GM12878 (cell line): ENCODE data around the gene TRAT1. TPM values are rescaled to one million over a fixed set of nuclear protein-coding genes. Genes with fewer than 3 reads are reported as not detected.

ENCODE experiments used
- ATAC-seq: fragments of 200-7000 bp; cut with Tn5 transposase; 3 replicates; pipeline ENCODE4 v1.9.1; 2020; ENCODE audit warnings: mild to moderate bottlenecking, moderate library complexity
- BruUV-seq: library from RNA; stranded (reverse); fragments of 400-500 nt; replicated peaks from 2 replicates; lab custom pipeline; 2021; lab: Mats Ljungman, UMichigan
- CTCF ChIA-PET: fragments of 300-600 bp; sonication (Branson Sonifier 250); formaldehyde crosslinking; extraction: SDS; loops from one replicate; lab custom pipeline; 2021; ENCODE audit warnings: inconsistent platforms; lab: Yijun Ruan, JAX
- POLR2A ChIA-PET: fragments of 350-600 bp; formaldehyde crosslinking; extraction: SDS; loops from one replicate; lab custom pipeline; 2021; ENCODE audit warnings: inconsistent platforms; lab: Charles Lee
- RAD21 ChIA-PET: fragments of 300-600 bp; sonication (Branson Sonifier 250); formaldehyde crosslinking; loops from one replicate; lab custom pipeline; 2023; ENCODE audit warnings: antibody characterized with exemption; ENCODE audit not compliant: unreplicated experiment; lab: Charles Lee
- SMC1A ChIA-PET: fragments of 300-600 bp; sonication (Branson Sonifier 250); formaldehyde crosslinking; loops from one replicate; lab custom pipeline; 2023; ENCODE audit not compliant: unreplicated experiment, uncharacterized antibody; lab: Charles Lee
- DNase-seq: peaks from one replicate; pipeline ENCODE4 v3.0.0-alpha.2; 2011; ENCODE audit warnings: low read depth, low spot score
- FAIRE-seq: peaks from 3 replicates; lab custom pipeline; 2011; peaks lifted over from hg19 to GRCh38; lab: Jason Lieb, UNC
- H2AFZ ChIP-seq: 2 replicates; pipeline ENCODE4 v1.6.0; 2011; ENCODE audit warnings: low read depth, low read length, control low read depth; ENCODE audit not compliant: control insufficient read depth
- H3K27ac ChIP-seq: 2 replicates; pipeline ENCODE4 v1.5.1; 2011; ENCODE audit warnings: control low read depth; ENCODE audit not compliant: control insufficient read depth, insufficient read depth
- H3K27me3 ChIP-seq, 2 experiments: replicated peaks in 1 of 2; 2 replicates each; pipeline versions ENCODE4 v1.6.0 to v1.6.1; 2011; ENCODE audit warnings: low read length in 1 of 2; ENCODE audit not compliant: control insufficient read depth in 2 of 2, insufficient read depth in 2 of 2
- H3K36me3 ChIP-seq, 2 experiments: 2 replicates each; pipeline ENCODE4 v1.5.1; 2011; ENCODE audit warnings: low read length in 1 of 2; ENCODE audit not compliant: control insufficient read depth in 2 of 2, insufficient read depth in 2 of 2
- H3K4me1 ChIP-seq: 2 replicates; pipeline ENCODE4 v1.6.1; 2011; ENCODE audit warnings: mild to moderate bottlenecking, low read length, moderate library complexity, mixed read lengths; ENCODE audit not compliant: control insufficient read depth, insufficient read depth
- H3K4me2 ChIP-seq: 2 replicates; pipeline ENCODE4 v1.6.0; 2011; ENCODE audit warnings: control low read depth; ENCODE audit not compliant: control insufficient read depth, insufficient read depth
- H3K4me3 ChIP-seq: fragments of 200-600 bp; sonication (generic); 2 replicates; pipeline ENCODE4 v1.5.1; 2016
- H3K79me2 ChIP-seq: 2 replicates; pipeline ENCODE4 v1.6.0; 2011; ENCODE audit warnings: low read length; ENCODE audit not compliant: control insufficient read depth, insufficient read depth
- H3K9ac ChIP-seq: 2 replicates; pipeline ENCODE4 v1.8.0; 2011; ENCODE audit warnings: low read length, control low read depth, mixed read lengths; ENCODE audit not compliant: control insufficient read depth, insufficient read depth
- H3K9me3 ChIP-seq: replicated peaks from 3 replicates; pipeline ENCODE4 v1.5.1; 2011; ENCODE audit warnings: mild to moderate bottlenecking, low read length; ENCODE audit not compliant: control insufficient read depth, insufficient read depth
- H4K20me1 ChIP-seq: 2 replicates; pipeline ENCODE4 v1.6.0; 2011; ENCODE audit not compliant: control insufficient read depth, insufficient read depth
- BMI1 ChIP-seq: fragments of 450-650 bp; IDR thresholded peaks from 2 replicates; pipeline ENCODE4 v1.6.1; 2016; ENCODE audit warnings: mild to moderate bottlenecking, moderate library complexity, borderline replicate concordance
- CHD4 ChIP-seq: fragments of 200-600 bp; sonication (generic); IDR thresholded peaks from 2 replicates; pipeline ENCODE4 v1.6.1; 2016; ENCODE audit warnings: mild to moderate bottlenecking
- GATAD2B ChIP-seq: fragments of 450-650 bp; conservative IDR thresholded peaks from 2 replicates; pipeline ENCODE4 v1.6.1; 2017; ENCODE audit warnings: low read depth, mild to moderate bottlenecking, moderate library complexity
- HDAC2 ChIP-seq: fragments of 200-600 bp; sonication (generic); IDR thresholded peaks from 2 replicates; pipeline ENCODE4 v1.6.1; 2017
- NBN ChIP-seq: fragments of 450-650 bp; IDR thresholded peaks from 2 replicates; pipeline ENCODE4 v1.6.1; 2016
- NKRF ChIP-seq: fragments of 450-650 bp; conservative IDR thresholded peaks from 2 replicates; pipeline ENCODE4 v1.6.1; 2017; ENCODE audit warnings: mild to moderate bottlenecking, moderate library complexity
- NR2C2 ChIP-seq: IDR thresholded peaks from 2 replicates; pipeline ENCODE4 v1.6.1; 2011; ENCODE audit warnings: borderline replicate concordance, low read depth; ENCODE audit not compliant: control insufficient read depth, insufficient read length
- PAX5 ChIP-seq: IDR thresholded peaks from 2 replicates; pipeline ENCODE4 v1.6.1; 2011; ENCODE audit warnings: low read depth, low read length, borderline replicate concordance
- POLR2A ChIP-seq: IDR thresholded peaks from 2 replicates; pipeline ENCODE4 v1.6.1; 2011; ENCODE audit warnings: low read depth, mild to moderate bottlenecking, low read length
- POLR2AphosphoS5 ChIP-seq: IDR thresholded peaks from 2 replicates; pipeline ENCODE4 v1.6.1; 2011; ENCODE audit warnings: mild to moderate bottlenecking, low read length, inconsistent platforms
- RUNX3 ChIP-seq: IDR thresholded peaks from 2 replicates; pipeline ENCODE4 v1.6.1; 2012; ENCODE audit warnings: low read length, inconsistent platforms
- SMAD1 ChIP-seq: fragments of 450-650 bp; IDR thresholded peaks from 2 replicates; pipeline ENCODE4 v1.6.1; 2018; ENCODE audit warnings: mild to moderate bottlenecking, low read depth; ENCODE audit not compliant: partially characterized antibody
- SMC3 ChIP-seq: IDR thresholded peaks from 2 replicates; pipeline ENCODE4 v1.6.1; 2011; ENCODE audit warnings: low read length, improper control_type of control experiment, borderline replicate concordance
- STAT1 ChIP-seq: fragments of 450-650 bp; conservative IDR thresholded peaks from 2 replicates; pipeline ENCODE4 v1.6.1; 2014; ENCODE audit warnings: antibody characterized with exemption, mild to moderate bottlenecking
- STAT3 ChIP-seq: IDR thresholded peaks from 2 replicates; pipeline ENCODE4 v1.6.1; 2011; ENCODE audit warnings: low read depth, low read length, improper control_type of control experiment
- TBL1XR1 ChIP-seq: IDR thresholded peaks from 2 replicates; pipeline ENCODE4 v1.6.1; 2012; ENCODE audit warnings: low read depth, low read length, improper control_type of control experiment
- WGBS: methylation state at CpG from one replicate; pipeline ENCODE4 v1.1.6; 2016; ENCODE audit warnings: low lambda C conversion rate; ENCODE audit not compliant: insufficient replicate concordance, insufficient coverage; ENCODE audit errors: missing lambda C conversion rate; 5-methylcytosine and 5-hydroxymethylcytosine counted together
- in situ Hi-C: fragments of 300-500 bp; cut with MboI; formaldehyde crosslinking; loops from 9 replicates; pipeline ENCODE4 v1.14.3; 2018; ENCODE audit warnings: mixed read lengths
- intact Hi-C: fragments of 100-400 bp; cut with micrococcal nuclease; formaldehyde crosslinking; loops from one replicate; pipeline ENCODE4 v1.14.2; 2022; ENCODE audit not compliant: unreplicated experiment
- polyA plus RNA-seq, 11 experiments: library from polyadenylated mRNA; depleted of rRNA in 4 of 11; unstranded in 6 of 11; stranded (reverse) in 5 of 11; fragments of >200 nt; fragmentation: Nextera tagmentation in 4 of 11; fragmentation: Illumina TruSeq in 1 of 11; extraction: Ambion mirVana in 4 of 11; extraction: Trizol in 1 of 11; gene quantifications; 1 replicate in 1 of 11; 2 replicates in 10 of 11; pipeline versions ENCODE4 v1.2.1 to v1.2.3, GENCODE V29; 2011 to 2016; ENCODE audit warnings: inconsistent platforms in 2 of 11, missing spikeins in 2 of 11, low read depth in 1 of 11
- total RNA-seq, 4 experiments: library from RNA; depleted of rRNA in 3 of 4; stranded (reverse); fragments of >200 nt in 3 of 4; fragmentation: Illumina TruSeq in 1 of 4; extraction: Trizol in 1 of 4; gene quantifications; 2 replicates each; pipeline versions ENCODE4 v1.2.1 to v1.2.3, GENCODE V29; 2013 to 2021
- TF ChIP-seq, protein P1 (sequence below): fragments of 450-650 bp; IDR thresholded peaks from 2 replicates; pipeline ENCODE4 v1.6.1; 2017; ENCODE audit warnings: mild to moderate bottlenecking
- TF ChIP-seq, protein P2 (sequence below): fragments of 450-650 bp; IDR thresholded peaks from 2 replicates; pipeline ENCODE4 v1.6.1; 2017; ENCODE audit warnings: antibody characterized with exemption, mild to moderate bottlenecking, moderate library complexity

Gene TRAT1
- total and polyA plus RNA-seq, 10 of the 15 experiments (the other 5 are each of a cell fraction or from before 2014, with no cell fraction given), result 0.11 to 1.5 (median 0.18) TPM; not detected in 2

DNA sequence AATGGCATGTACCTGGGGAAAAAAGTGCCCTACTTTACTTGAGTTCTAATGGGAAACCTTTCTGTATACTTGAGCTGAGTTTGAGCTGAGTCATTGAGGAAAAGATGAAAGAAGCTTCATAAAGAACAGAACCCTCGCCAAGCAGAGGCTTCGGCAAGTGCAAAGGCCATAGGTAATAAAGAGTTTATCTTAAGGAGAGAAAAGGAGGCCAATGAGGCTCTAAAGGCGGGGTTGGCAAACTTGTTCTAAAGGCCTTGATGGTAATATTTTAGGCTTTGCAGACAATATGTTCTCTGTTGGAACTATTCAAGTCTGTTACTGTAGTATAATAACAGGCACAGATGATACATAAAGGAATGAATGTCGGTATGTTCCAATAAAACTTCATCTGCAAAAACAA is 17.6 kb upstream of the TRAT1 start:
- H3K27ac ChIP-seq, result no peak overlapping the region
- no TSS peak for BruUV-seq
- no peaks in the 10 kb centered on the region for H3K4me1 ChIP-seq
- intact Hi-C loops, result no loop called here
- H3K36me3 ChIP-seq, result no peaks in the 10 kb centered on the region
- H3K9me3 ChIP-seq, result no peaks in the 10 kb centered on the region
- H3K9ac ChIP-seq, result no peak overlapping the region
- no peaks in the 10 kb centered on the region for H4K20me1 ChIP-seq
- H3K27me3 ChIP-seq, result no peaks in the 10 kb centered on the region
- H3K4me3 ChIP-seq, result no peak overlapping the region
- ChIA-PET SMC1A (no interaction called here), CTCF (no interaction called here), RAD21 (no interaction called here), POLR2A (no interaction called here)
- no peak overlapping the region for H3K4me2 ChIP-seq
- FAIRE-seq, result no peak
- TF ChIP-seq POLR2AphosphoS5, result no peak
- TF ChIP-seq, protein P1, sequence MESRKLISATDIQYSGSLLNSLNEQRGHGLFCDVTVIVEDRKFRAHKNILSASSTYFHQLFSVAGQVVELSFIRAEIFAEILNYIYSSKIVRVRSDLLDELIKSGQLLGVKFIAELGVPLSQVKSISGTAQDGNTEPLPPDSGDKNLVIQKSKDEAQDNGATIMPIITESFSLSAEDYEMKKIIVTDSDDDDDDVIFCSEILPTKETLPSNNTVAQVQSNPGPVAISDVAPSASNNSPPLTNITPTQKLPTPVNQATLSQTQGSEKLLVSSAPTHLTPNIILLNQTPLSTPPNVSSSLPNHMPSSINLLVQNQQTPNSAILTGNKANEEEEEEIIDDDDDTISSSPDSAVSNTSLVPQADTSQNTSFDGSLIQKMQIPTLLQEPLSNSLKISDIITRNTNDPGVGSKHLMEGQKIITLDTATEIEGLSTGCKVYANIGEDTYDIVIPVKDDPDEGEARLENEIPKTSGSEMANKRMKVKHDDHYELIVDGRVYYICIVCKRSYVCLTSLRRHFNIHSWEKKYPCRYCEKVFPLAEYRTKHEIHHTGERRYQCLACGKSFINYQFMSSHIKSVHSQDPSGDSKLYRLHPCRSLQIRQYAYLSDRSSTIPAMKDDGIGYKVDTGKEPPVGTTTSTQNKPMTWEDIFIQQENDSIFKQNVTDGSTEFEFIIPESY, result no peak
- TF ChIP-seq GATAD2B, result no peak
- no peak for TF ChIP-seq NR2C2
- no peak for TF ChIP-seq PAX5
- no peak for TF ChIP-seq BMI1
- TF ChIP-seq STAT3, result no peak
- no peak for TF ChIP-seq HDAC2
- TF ChIP-seq RUNX3, result no peak
- no peak for TF ChIP-seq STAT1
- no peak for TF ChIP-seq TBL1XR1
- TF ChIP-seq, protein P2, sequence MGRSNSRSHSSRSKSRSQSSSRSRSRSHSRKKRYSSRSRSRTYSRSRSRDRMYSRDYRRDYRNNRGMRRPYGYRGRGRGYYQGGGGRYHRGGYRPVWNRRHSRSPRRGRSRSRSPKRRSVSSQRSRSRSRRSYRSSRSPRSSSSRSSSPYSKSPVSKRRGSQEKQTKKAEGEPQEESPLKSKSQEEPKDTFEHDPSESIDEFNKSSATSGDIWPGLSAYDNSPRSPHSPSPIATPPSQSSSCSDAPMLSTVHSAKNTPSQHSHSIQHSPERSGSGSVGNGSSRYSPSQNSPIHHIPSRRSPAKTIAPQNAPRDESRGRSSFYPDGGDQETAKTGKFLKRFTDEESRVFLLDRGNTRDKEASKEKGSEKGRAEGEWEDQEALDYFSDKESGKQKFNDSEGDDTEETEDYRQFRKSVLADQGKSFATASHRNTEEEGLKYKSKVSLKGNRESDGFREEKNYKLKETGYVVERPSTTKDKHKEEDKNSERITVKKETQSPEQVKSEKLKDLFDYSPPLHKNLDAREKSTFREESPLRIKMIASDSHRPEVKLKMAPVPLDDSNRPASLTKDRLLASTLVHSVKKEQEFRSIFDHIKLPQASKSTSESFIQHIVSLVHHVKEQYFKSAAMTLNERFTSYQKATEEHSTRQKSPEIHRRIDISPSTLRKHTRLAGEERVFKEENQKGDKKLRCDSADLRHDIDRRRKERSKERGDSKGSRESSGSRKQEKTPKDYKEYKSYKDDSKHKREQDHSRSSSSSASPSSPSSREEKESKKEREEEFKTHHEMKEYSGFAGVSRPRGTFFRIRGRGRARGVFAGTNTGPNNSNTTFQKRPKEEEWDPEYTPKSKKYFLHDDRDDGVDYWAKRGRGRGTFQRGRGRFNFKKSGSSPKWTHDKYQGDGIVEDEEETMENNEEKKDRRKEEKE, result no peak
- TF ChIP-seq POLR2A, result no peak
- TF ChIP-seq NBN, result no peak
- TF ChIP-seq CHD4, result no peak
- TF ChIP-seq SMAD1, result no peak
- no peak for TF ChIP-seq NKRF
- no peak for TF ChIP-seq SMC3
- WGBS, result 68% methylated on average over 4 of the region's 4 CpGs
- ATAC-seq, result no peak
- no peak overlapping the region for H2AFZ ChIP-seq
- no peaks in the 10 kb centered on the region for H3K79me2 ChIP-seq
- in situ Hi-C loops, result no loop called here
- DNase-seq, result no peak
